NCI-H1436 (cell line): Measurements from ENCODE around the gene MFAP3L.
"Not testable (repeated sequence)": the region's sequence is repeated elsewhere in the genome, so short reads cannot be mapped to it uniquely, and the experiment has no call there.

Experiments
- DNase-seq: peaks from one replicate; lab custom pipeline; 2025; lab: John Stamatoyannopoulos, UW

The MFAP3L gene

DNA sequence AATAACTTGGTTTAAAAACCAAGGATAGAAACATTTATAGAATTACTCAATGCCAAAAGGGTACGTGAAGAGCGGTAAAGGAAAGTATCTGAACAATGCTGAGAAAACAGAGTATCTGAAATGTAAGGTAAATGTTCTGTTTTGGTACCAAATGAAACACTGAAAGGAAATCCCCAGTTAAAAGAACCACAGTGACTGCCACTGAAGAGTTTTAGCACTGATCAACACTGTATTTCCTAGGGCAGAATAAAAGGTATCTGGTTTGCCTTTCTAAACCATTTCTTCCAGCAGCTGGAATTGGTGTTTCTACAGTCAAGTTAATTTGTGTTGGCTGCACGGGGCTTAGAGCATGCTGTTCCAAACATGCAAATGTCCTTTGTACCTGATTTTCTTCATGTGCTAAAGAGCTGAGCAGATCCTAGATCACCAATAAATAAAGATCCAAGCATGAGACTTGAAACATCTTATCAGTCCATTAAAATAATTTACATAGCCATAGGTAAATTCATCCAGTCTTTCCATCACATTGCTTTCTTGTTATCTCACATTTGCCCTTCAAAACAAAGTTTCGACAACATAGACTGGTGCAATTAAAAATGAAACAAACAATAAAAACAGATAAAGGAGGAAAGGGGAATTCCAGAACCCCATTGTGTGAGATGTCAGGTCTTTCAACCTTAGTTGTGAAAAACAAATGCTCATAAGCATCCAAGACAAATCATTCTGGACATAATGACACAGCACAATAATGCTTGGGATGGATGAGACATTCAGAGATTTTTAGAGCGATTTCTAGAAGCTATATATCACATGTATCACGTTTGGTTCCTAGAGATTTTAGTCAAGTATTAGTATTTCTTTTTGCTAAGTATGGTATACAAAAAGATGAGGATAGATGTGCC lies 38.6 kb downstream of the MFAP3L start:
- no peak for DNase-seq

DNA sequence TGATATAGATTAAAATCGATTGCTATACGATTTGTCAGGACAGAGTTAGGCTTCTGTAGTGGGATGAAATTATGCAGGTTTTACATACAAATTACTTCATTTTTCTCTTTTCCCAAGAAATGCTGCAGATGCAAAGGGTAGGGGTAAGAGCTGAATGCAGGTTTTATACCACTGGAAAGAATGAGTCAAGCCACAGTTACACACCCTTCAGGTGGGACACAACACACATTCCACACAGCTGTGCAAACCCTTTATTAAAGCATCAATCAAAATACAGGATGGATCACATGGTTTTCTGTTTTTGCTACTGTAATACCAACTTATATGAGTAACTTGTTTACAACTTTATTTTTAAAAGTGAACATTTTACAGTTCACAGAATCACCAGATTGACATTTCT lies 39.8 kb downstream of the MFAP3L start:
- no peak for DNase-seq

DNA sequence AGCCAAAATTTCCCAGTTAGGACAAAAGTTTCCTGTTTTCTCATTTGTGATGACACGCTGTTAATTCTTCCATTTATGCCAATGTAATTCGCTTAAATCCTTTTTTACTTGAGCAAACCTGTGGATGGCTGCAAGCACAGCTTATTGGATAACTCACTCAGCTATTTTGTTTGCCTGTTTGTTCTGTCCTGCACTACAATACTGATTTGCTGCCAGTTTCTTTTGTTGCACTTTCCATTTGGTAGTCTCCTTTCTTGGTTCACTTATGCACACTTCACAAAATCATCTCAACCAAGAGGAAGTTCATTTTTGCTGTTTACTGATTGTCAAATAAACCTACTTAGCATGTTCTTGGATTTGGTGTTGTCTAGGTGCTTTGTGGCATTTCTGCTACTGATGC lies 40.3 kb downstream of the MFAP3L start:
- no peak for DNase-seq

- no peak for DNase-seq
Measured at GRCh38 chr4:169984745-169985144, 41.5 kb downstream of the MFAP3L start.

DNA sequence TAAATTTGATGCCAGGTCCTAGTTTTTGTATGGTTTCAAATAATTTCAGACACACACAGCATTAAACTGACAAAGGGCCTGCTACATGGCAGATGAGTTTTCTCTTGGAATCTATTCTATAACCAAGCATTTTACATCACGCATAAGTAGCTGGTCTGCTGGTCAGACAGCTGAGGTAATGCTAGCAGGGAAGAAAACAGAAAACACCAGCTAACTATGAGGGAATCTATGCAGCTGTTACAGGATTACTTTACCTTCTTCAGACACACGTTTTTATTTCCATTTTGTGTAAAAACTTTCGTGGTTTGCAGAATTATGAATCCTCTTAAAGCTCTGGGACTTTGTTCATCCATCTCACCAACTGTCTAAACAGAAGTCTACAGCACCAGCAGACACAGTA lies 42.0 kb downstream of the MFAP3L start:
- no peak for DNase-seq

GRCh38 chr4:169976951-169977350 lies 49.2 kb downstream of the MFAP3L start:
- no peak for DNase-seq

- no peak for DNase-seq
Measured at GRCh38 chr4:169975838-169976796, 50.1 kb downstream of the MFAP3L start.

GRCh38 chr4:169975131-169975837 lies 50.9 kb downstream of the MFAP3L start:
- DNase-seq: no peak

- DNase-seq: no peak
Measured at GRCh38 chr4:169971456-169972015, 54.7 kb downstream of the MFAP3L start.

DNA sequence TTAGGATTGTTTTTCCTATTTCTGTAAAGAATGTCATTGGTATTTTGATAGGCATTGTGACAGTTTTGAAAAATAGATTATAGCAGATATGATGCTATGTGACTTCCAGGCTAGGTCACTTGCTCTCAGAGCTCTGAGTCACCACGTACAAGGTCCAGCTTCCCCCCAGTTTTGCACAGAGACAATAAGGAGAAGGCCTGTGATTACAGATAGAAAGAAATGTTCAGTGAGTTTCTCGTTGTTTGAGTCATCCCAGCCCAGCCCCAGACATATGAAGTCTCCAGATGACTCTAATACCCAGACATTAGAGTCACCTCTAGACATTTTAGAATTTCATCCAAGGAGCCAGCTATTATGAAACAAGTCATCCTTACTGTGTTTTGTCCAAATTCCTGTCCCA lies 57.2 kb downstream of the MFAP3L start:
- DNase-seq: no peak

GRCh38 chr4:169963998-169964397 lies 62.2 kb downstream of the MFAP3L start:
- DNase-seq: no peak

DNA sequence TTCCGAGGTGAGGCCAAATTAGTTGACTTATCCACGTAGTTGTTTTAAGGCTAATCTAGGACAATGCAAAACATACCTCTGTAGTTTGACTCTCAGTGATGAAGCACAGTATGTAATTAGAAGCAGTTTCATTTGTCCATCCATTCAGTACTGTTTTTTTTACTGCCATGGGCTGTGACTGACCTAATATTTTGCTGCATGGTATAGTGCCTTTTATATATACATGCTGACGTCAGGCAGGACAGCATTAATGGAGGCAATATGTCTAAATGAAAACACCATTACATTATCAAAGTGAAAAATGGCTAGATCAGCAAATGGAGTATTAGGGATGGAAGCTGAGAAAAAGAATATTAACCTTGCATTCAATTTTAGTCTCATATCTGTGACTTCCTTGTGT lies 66.9 kb downstream of the MFAP3L start:
- DNase-seq: no peak

DNA sequence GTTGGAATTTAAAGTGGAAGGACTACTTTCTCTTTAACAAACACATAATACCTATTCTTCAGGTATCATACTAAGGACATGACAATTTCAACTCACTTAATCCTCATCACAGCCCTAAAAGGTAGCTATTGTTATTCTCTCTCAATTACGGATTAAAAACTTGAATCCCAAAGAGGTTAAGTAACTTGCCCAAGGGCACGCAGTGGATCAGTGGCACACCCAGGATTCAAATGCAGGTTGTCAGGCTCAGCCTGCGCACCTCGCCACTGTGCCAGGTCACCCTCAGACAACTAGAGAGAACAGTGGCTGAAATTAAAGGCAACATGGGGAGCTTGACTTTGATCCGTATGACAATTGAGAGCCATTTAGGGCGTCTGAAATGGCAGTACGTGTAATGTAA lies 67.6 kb downstream of the MFAP3L start:
- DNase-seq: no peak

DNA sequence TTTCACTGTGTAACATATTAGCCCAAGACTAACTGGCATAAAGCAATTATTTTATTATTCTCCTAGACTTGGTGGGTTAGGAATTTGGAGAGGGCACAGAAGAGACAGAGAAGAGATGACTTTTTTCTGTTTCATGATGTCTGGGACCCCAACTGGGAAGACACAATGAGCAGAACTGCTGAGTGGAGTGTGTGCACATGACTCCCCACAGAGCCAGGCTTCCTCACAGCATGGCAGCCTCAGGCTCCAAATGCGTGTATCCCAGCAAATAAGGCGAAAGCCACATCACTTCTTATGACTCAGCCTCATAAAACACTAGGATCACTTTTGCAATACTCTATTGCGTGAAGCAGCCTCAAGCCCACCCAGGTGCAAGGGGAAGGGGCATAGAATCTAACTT lies 68.4 kb downstream of the MFAP3L start:
- no peak for DNase-seq

GRCh38 chr4:169956091-169956843 lies 69.9 kb downstream of the MFAP3L start:
- no peak for DNase-seq

DNA sequence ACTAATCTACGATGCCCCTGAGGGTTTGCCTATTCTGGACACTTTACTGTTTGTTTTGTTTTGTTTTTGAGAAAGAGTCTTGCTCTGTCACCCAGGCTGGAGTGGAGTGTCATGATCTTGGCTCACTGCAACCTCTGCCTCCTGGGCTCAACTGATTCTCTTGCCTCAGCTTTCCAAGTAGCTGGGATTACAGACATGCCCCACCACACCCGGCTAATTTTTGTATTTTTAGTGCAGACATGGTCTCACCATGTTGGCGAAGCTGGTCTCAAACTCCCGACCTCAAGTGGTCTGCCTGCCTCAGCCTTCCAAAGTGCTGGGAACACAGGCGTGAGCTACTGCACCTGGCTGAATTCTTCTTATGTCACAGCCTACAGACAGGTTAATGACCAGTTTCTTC lies 70.7 kb downstream of the MFAP3L start:
- DNase-seq: no peak

DNA sequence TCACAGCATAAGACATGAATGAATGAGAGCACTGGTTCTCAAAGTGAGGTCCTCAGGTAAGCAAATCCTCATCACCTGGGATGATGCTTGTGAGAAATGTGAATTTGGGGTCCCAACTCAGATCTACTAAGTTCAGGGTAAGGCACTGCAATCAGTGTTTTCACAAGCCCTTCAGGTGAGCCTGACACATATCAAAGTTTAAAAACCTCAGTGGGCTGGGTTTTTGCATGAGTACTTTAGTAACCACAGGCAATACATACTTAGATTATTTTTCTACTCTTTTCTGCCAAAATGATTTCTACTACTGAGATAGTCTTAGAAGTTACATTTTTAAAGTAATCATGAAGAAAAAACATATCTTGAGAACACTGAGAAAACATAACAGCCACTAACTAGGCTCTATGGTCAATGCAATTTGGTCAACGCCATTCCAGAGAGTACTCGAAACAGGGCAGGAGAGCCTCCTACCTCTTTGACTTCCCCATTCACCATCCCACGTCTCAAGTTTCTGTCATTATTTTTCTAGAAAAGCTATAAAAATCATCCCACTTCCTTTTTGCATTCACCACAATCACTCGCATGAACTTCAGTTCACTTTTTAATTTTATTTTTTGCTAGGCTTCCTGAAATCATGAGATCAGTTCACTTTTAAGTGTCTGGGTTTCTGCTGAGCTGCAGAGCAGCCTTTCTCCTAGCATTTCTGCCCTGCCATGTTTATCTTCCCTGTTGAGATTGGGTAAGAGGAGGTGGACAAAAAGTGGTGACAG lies 73.8 kb downstream of the MFAP3L start:
- DNase-seq: no peak

- no peak for DNase-seq
Measured at GRCh38 chr4:169948271-169948670, 77.9 kb downstream of the MFAP3L start.

DNA sequence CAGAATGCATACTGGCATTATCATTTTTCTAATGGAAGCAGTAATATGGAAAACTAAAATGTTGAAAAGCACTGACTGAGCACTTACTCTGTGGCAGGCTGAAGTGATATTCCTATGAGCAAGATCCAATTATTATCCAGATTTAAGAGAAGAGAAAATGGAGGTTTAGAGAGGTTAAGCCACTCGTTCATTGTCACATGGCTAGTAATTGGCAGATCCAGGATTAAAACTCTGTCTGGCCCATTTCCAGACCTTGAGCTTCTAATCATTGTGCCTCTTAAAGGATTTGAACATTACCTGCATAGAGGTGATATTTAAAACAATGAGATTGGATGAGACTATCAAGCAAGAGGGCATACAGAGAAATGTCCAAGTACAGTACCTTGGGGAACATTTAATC lies 80.6 kb downstream of the MFAP3L start:
- DNase-seq: no peak

GRCh38 chr4:169943601-169944000 lies 82.6 kb downstream of the MFAP3L start:
- not testable (repeated sequence) for DNase-seq
